Islet of Langerhans (tissue), 1 donor: ENCODE measurements around the gene TTC17.
"Not testable (repeated sequence)": the region's sequence is repeated elsewhere in the genome, so short reads cannot be mapped to it uniquely, and the experiment has no call there.

ENCODE experiments used
- FAIRE-seq: peaks from one replicate; lab custom pipeline; 2011; peaks lifted over from hg19 to GRCh38; lab: Jason Lieb, UNC

Gene TTC17

DNA sequence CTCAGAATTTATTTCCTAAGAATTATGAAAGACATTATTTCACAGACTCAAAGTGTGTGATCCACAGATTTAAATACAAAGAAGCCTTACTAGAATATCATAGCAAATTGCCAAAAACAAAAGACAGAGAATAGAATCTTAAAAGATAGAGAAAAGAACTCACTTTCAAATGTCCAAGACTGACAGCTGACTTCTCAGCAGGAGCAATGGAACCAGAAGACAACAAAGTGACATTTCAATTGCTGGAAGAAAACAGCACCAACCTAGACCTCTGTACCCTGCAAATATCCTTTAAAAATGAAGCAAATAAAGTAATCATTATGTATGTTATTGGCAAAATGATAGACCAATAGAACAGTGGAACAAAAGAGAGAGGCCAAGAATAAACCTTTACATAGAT is 109.2 kb downstream of the TTC17 start:
- no peak for FAIRE-seq

DNA sequence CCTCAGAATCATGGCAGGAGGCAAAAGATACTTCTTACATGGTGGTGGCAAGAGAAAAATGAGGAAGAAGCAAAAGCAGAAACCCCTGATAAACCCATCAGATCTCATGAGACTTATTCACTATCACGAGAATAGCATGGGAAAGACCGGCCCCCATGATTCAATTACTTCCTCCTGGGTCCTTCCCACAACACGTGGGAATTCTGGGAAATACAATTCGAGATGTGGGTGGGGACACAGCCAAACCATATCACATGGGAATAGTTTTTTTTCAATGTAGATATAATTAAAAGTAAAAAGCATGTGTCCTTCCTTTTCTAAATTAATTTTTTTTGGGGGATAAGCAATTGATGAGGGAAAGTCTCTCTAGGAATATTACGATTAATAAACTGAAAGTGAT is 118.8 kb downstream of the TTC17 start:
- FAIRE-seq, result not testable (repeated sequence)

DNA sequence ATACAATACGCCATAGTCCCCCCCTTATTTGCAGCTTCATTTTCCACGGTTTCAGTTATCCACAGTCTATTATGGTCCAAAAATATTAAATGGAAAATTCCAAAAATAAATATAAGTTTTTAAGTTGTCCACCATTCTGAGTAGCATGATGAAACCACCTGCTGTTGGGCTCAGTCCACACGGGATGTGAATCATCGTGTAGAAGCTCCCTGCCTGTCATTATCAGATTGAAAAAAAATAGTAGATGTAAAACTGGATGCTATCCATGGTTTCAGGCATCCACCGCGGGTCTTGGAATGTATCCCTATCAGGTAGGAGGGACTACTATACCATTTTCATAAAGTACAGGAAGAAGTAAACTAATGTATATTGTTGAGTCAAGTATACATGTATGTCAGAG is 127.4 kb downstream of the TTC17 start:
- no peak for FAIRE-seq

DNA sequence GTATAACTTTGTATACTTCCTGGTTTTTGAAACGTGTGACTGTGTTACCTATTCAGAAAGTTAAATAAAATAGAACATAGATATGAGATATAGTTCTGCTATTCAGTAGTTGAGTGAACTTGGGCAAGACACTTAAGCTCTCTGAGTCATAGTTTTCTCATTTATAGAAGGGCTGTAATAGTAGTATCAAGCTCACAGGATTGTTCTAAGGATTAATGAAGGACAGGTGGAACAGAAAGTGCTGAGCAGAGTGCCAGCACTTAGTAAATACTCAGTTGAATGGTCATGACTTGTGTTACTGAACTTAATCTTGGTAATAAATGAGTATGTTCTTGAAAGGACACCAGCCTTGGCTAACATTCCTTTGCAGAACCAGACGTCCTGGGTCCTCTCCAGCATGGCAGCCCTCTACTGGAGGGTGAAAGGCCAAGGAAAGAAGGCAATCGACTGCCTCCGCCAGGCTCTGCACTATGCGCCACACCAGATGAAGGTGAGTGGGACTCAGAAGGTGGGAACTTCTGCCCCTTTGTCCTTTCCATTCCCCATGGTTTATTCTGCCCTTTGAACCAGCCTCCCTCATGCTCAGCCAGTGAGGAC is 131.2 kb downstream of the TTC17 start:
- FAIRE-seq, result no peak

GRCh38 chr11:43492701-43493100 is 134.0 kb downstream of the TTC17 start:
- no peak for FAIRE-seq

DNA sequence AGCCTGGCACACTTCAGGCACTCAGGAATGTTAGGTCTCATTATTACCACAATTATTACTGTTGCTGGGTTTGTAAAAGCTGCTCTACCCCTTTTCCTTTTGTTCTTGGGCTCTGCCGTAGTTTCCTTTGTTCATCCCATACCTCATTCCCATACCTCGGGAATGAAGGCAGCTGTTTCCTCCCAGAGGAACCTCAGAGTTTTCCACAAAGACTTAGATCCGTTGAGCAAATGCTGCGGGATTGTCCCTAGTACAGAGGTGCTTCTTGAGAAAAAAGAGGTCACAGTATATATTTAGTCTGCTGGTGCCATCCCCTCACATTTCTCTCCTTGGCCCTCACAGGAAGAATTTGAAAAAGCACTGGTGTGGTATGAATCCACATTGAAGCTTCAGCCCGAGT is 134.7 kb downstream of the TTC17 start:
- FAIRE-seq, result no peak

DNA sequence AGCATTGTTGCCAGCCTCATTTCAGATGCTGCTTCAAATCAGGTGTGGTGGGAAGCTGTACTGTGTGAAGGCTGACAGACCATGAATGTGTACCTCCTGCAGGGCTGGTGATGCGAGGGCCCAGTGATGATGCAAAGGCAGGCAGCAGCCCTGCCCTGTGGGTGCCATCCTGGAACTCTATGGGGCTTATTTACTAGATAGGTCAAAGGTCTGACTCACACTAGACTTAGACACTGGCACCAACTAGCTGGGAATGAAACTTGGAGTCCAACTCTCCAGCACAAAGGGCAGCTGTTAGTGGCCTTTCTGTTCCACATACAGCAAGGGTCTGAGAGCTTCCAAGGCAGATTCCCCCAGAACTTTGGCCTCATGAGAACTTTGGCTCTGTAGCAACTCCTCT is 138.4 kb downstream of the TTC17 start:
- no peak for FAIRE-seq

DNA sequence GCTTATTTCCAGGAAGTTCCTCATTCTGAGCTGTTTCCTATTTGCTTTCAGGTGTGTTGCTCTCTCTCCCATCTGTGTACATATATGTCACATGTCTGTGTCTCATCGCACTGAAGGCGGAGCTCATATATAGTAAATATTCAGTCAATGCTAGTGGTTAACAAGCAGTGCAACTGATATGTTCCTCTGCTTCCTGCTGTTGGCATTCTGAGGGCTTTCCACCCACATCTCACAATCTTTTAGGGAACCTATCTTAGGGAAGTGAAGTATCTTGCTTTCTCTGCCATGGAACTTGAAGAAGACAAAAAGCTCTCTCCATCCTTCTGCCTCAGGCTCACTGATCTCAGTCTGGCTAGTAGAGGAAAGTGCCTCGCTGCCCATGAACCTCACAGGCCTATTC is 139.8 kb downstream of the TTC17 start:
- no peak for FAIRE-seq

DNA sequence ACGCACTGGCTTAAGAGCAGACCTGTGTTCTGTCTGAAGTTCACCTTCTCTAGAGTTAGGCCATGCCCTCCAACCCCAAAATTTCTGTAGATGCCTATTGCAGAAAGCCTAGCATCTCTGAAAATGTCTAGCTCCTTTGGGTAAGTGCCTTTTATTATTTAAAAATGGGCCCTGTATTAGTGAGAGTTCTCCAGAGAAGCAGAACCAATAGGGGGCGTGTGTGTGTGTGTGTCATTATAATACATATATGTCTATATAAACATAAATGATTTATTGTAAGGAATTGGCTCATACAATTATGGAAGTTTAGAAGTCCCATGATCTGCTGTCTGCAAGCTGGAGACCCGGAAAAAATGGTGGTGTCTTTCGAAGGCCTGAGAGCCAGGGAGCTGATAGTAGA is 144.7 kb downstream of the TTC17 start:
- no peak for FAIRE-seq

- no peak for FAIRE-seq
These were observed 145.7 kb downstream of the TTC17 start for GRCh38 chr11:43504316-43504950.

GRCh38 chr11:43505171-43505570 is 146.5 kb downstream of the TTC17 start:
- no peak for FAIRE-seq

GRCh38 chr11:43507171-43507570 is 148.5 kb downstream of the TTC17 start:
- FAIRE-seq, result no peak

DNA sequence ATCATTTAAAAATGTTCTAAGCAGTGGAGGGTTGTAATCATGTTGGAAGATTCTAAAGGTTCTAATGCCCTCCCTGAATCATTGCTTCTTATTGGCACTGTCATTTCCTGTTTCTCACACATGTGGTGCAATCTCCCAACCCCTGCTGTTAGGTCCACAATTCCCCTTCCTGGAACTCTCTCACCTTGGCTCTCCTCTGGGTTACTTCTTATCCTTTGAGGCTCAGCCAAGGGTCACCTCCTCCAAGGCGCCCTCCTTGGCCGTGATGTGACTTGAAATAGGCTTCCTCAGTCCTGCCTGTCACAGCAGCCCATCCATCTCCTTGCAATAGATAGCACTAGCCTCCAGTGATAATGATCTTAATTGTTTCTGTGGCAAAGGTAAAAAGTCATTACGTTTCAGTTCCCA is 149.8 kb downstream of the TTC17 start:
- no peak for FAIRE-seq

DNA sequence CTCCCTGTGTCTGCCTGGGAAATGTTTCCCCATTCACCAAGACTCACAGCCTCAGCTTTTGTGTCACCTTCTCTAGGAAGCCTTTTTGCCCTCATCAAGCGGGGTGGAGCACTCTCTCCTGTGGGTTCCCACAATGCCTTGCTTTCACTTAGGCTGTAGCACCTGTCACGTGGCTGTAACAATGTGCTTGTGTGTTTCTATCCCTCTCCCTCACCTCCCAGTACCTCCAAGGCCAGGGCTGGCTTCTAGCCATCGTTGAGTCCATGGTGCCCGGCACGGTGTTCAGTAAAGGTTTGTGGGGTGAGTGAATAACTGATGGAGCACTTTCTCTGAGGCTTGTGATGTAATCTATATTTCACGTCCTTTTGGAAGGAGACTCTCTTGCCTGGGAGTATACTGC is 153.2 kb downstream of the TTC17 start:
- no peak for FAIRE-seq

GRCh38 chr11:43515090-43515489 is 156.4 kb downstream of the TTC17 start:
- FAIRE-seq, result no peak

GRCh38 chr11:43516316-43516850 is 157.7 kb downstream of the TTC17 start:
- FAIRE-seq, result no peak

DNA sequence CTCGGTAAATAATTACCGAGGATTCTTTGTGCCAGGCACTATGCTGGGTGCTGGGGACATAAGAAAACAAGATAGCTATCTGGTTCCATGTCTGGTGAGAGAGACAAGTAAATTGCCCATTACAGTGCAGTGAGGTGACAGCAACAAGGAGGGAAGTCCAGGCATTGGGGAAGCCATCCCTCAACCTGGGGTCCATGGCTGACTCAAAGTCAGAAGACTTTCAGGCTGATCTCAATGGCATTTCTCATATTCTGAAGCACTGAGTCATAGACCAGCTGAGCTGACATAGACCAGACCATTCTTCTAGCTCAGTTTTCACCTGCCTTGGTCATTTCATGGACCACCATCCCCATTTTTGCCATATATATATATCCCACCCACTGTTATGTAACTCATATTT is 158.8 kb downstream of the TTC17 start:
- FAIRE-seq, result no peak

DNA sequence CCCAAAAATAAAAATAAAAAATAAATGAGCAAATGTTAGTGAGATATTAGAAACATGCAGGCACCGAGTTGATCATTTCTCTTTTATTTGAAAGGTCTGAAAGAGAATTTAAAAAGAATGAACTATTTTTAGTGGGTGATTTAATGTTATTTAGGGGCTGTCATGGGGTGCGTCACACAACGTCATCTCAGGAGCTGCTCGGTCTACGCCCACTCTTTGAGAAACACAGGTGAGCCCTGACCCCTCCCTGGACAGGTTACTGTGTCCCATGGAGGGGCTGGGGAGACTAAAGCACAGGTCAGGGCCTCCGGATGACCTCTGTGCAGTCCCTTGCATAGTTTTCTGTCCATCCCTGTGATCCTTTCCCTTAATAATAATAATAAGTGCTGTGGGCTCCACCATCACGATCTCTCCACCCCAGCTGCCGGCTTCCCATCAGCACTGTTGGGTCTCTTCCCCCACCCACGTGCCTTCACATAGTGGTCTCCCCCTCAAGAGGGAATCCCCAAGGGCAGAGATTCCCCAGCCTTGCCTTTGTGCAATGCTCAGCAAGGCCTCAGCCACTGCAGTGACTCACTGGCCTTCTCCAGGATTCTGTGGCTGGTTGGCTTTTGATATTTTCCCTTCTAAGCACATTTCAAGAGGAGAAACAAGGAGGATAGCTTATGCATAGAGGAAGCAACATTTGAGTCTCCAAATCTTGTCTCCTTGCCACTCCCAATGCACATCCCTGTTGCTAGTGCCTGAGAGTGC is 159.9 kb downstream of the TTC17 start:
- no peak for FAIRE-seq

- no peak for FAIRE-seq
These were observed 162.8 kb downstream of the TTC17 start for GRCh38 chr11:43521471-43521870.

GRCh38 chr11:43523632-43524031 is 164.9 kb downstream of the TTC17 start:
- no peak for FAIRE-seq

DNA sequence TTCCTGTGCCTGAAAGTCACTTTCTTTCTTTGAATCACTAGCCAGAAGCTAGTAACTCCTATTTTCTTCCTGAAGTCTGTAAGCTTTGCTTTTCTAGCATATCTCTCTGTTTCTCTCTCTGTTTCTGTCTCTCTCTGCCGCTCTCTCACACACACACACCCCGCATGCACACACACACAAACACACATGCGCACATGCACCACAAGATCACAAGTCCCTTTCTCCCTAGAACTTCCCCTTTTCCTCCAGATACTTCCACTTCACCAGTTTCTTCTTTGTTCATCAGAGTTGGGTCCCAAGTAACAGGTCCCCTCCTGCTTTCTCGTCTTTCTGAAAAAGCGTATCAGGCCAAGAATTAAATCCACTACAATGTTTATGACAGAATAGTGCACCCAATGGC is 173.3 kb downstream of the TTC17 start:
- FAIRE-seq, result no peak

DNA sequence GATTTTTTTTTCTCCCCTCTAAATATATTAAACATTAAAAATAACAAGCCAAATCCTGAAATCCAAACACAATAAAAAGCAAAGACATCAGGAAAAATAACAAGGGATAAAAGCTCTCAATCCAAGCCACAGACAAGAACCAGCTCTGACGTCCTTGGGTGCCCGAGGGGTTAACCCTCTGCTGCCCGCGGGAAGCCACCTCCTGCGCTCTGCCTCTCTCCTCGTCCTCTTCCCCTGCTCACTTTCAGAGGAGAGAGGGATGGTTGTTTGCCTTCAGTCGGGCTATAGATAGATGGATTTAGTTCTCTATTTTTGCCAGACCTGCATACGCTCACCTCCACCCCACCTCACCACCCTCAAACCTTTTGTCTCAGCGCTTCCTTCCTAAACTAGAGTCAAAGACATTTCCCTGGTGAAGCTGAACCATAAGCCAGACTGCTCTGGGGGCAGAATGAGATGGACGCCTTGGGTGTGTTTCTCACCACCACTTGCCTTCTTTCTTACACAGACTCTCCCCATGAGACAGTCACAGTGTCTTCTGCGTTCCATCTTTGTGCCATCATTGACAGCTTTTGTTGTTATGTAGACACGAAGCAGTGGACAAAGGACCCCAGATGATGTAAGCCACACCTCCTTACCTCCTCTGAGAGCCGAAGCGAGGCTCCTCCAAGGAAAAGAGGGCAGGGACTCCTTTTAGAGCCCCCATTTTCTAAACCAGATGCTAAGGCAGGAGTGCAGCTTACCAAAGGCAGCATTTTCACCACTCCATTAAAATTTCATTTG is 179.3 kb downstream of the TTC17 start:
- FAIRE-seq, result no peak

DNA sequence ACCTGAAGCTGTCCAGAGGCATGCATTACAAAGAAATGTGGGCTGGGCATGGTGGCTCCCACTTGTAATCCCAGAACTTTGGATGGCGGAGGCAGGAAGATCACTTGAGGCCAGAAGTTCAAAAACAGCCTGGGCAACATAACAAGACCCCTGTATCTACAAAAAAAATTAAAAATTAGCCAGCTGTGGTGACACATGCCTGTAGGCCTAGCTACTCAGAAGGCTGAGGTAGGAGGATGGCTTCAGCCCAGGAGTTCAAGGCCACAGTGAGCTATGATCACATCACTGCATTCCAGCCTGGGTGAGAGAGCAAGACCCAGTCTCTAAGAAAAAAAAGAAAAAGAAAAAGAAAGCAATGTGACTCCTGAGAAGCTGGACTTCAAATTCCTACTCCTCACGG is 183.3 kb downstream of the TTC17 start:
- no peak for FAIRE-seq
